ENCODE data around the gene ULK4. TPM values are rescaled to one million over a fixed set of nuclear protein-coding genes. Genes with fewer than 3 reads are reported as not detected.
"Not testable (repeated sequence)": the region's sequence is repeated elsewhere in the genome, so short reads cannot be mapped to it uniquely, and the experiment has no call there.

Gene ULK4
- total RNA-seq, 1 donor from 2014 or later: 9.1 TPM

GRCh38 chr3:41695806-41696205 is 266.1 kb downstream of the ULK4 start:
- H3K27me3 Mint-ChIP-seq (ENCODE audit: unreplicated experiment); H3K9me3 Mint-ChIP-seq (ENCODE audit: unreplicated experiment); H3K36me3 Mint-ChIP-seq (ENCODE audit: unreplicated experiment); H3K4me3 Mint-ChIP-seq (ENCODE audit: unreplicated experiment); DNase-seq (ENCODE audit: extremely low spot score, unreplicated experiment); H3K27ac Mint-ChIP-seq (ENCODE audit: unreplicated experiment): not testable (repeated sequence)
- TF ChIP-seq, protein P1, sequence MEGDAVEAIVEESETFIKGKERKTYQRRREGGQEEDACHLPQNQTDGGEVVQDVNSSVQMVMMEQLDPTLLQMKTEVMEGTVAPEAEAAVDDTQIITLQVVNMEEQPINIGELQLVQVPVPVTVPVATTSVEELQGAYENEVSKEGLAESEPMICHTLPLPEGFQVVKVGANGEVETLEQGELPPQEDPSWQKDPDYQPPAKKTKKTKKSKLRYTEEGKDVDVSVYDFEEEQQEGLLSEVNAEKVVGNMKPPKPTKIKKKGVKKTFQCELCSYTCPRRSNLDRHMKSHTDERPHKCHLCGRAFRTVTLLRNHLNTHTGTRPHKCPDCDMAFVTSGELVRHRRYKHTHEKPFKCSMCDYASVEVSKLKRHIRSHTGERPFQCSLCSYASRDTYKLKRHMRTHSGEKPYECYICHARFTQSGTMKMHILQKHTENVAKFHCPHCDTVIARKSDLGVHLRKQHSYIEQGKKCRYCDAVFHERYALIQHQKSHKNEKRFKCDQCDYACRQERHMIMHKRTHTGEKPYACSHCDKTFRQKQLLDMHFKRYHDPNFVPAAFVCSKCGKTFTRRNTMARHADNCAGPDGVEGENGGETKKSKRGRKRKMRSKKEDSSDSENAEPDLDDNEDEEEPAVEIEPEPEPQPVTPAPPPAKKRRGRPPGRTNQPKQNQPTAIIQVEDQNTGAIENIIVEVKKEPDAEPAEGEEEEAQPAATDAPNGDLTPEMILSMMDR (IDR thresholded peaks at IDR 0.05): peak; percentile 33
- H3K4me1 Mint-ChIP-seq (ENCODE audit: unreplicated experiment): peaks cover 16% of the 10 kb centered on the region

DNA sequence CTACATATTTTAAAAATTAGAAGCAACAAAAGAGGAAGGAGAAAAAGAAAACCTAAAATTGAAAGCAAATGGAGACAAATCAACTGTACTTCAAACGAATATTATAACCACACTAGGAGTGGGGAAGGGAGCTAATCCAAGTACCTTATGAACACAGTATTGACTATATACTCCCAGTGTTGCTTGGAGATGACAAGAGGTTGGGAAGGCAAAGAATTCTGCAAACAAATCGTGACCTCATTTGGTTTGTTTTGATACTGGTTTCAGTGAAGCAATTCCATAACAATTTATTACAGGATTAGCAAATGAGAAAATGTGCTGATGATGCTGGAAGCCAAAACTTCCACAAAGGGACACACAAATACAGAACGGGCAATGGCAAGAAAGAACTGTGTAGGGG is 268.1 kb downstream of the ULK4 start:
- DNase-seq (ENCODE audit: extremely low spot score, unreplicated experiment): no peak
- Mint-ChIP-seq H3K9me3 (ENCODE audit: unreplicated experiment) (no peaks in the 10 kb centered on the region), H3K27me3 (ENCODE audit: unreplicated experiment) (peaks cover 3% of the 10 kb centered on the region), H3K27ac (ENCODE audit: unreplicated experiment) (no peak overlapping the region), H3K4me1 (ENCODE audit: unreplicated experiment) (peaks cover 13% of the 10 kb centered on the region), H3K36me3 (ENCODE audit: unreplicated experiment) (no peaks in the 10 kb centered on the region), H3K4me3 (ENCODE audit: unreplicated experiment) (no peak overlapping the region)
- TF ChIP-seq, protein P1 (IDR thresholded peaks at IDR 0.05): no peak

DNA sequence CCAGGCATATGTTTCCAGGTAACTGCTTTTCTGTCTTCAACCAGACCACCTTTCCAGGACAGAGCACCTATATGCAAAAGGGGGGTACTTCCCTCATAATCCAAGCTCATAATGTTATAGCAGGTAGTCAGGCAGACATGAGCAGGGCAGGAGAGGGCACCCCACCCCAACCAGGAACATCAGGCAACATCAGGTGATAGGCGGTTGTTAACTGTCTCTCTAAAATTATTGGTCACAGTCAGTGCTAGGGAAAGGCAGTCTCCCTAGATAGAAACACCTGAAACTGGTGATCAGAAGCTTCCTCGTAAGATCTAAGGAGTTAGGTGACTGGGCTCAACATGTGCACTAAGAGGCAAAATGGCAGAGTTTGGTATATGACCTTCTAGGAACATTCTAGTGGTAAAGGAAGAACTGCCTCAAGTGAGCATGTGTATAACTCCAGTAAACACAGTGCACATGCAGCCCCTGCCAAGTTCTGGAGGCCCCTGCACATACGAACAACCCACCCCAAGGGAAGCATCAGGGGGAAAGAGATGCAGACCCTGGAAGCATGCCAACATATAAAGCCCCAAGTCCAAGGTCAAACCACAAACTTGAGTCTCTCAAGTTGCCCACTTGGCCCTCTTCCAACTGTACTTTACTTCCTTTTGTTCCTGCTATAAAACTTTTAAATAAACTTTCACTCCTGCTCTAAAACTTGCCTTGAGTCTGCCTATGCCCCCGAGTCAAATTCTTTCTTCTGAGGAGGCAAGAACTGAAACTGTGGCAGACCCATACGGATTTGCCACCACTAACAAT is 270.9 kb downstream of the ULK4 start:
- DNase-seq (ENCODE audit: extremely low spot score, unreplicated experiment): no peak
- Mint-ChIP-seq H3K4me1 (ENCODE audit: unreplicated experiment) (peaks cover 13% of the 10 kb centered on the region), H3K4me3 (ENCODE audit: unreplicated experiment) (no peak overlapping the region), H3K27me3 (ENCODE audit: unreplicated experiment) (peaks cover 3% of the 10 kb centered on the region), H3K27ac (ENCODE audit: unreplicated experiment) (peak overlapping the region; percentile 39), H3K36me3 (ENCODE audit: unreplicated experiment) (no peaks in the 10 kb centered on the region), H3K9me3 (ENCODE audit: unreplicated experiment) (no peaks in the 10 kb centered on the region)
- TF ChIP-seq, protein P1 (IDR thresholded peaks at IDR 0.05): no peak

DNA sequence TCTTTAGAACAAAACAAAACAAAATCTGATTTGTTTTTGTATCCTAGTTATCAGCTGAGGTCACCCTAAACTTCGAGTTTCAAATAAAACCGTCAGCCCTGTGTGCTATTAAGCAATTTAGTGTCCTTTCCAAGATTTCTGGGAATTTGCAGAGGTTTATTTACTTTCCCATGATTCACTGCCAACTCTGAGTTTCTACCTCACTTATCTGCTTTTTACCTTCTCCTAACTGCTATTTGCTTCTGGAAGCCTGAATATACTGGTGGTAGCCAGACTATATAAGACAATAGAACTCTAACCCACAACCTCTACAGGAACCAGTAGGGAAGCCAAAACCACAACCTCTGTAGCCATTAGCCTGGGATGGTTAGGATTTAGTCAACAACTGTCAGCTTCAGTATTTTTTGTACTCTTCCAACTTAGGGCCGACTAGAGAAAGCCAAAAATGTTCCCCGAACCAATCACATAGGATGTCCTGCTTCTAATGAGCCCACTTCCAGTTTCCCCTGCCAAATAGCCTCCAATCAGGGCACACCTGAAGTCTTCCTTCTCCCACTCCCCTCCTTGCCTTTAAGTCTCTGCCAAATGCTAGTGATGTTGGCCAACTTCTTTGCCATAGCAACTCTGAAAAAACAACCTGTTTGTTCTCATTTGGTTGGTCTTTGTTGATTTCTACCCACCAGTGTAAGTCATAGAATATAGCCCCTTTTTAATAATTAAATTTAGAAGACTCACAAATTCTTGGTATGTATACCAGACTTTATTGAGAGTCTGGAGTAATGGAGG is 273.1 kb downstream of the ULK4 start:
- H3K9me3 Mint-ChIP-seq (ENCODE audit: unreplicated experiment): no peaks in the 10 kb centered on the region
- peaks cover 3% of the 10 kb centered on the region for H3K27me3 Mint-ChIP-seq (ENCODE audit: unreplicated experiment)
- TF ChIP-seq, protein P1 (IDR thresholded peaks at IDR 0.05): no peak
- H3K36me3 Mint-ChIP-seq (ENCODE audit: unreplicated experiment): no peaks in the 10 kb centered on the region
- H3K27ac Mint-ChIP-seq (ENCODE audit: unreplicated experiment): no peak overlapping the region
- no peak for DNase-seq (ENCODE audit: extremely low spot score, unreplicated experiment)
- H3K4me3 Mint-ChIP-seq (ENCODE audit: unreplicated experiment): no peak overlapping the region
- peaks cover 15% of the 10 kb centered on the region for H3K4me1 Mint-ChIP-seq (ENCODE audit: unreplicated experiment)

Data from osteocyte (in vitro differentiated cells).